ENCODE measurements around the gene YPEL4.

YPEL4 gene

GRCh38 chr11:57633394-57634070 lies 16.2 kb downstream of the YPEL4 start:
- no peak for TF ChIP-seq CTCF (IDR thresholded peaks at IDR 0.05; ENCODE audit: low read depth, low read length, missing control alignments)
- no peak overlapping the region for H3K4me3 ChIP-seq (replicated peaks; ENCODE audit: low read depth, low read length)
- DNase-seq (ENCODE audit: extremely low read depth, low read depth), result no peak

- no peak for TF ChIP-seq CTCF (IDR thresholded peaks at IDR 0.05; ENCODE audit: low read depth, low read length, missing control alignments)
- no peak overlapping the region for H3K4me3 ChIP-seq (replicated peaks; ENCODE audit: low read depth, low read length)
- DNase-seq (ENCODE audit: extremely low read depth, low read depth), result no peak
These were observed 17.6 kb downstream of the YPEL4 start for GRCh38 chr11:57632116-57632515.

GRCh38 chr11:57630171-57630570 lies 19.5 kb downstream of the YPEL4 start:
- no peak for DNase-seq (ENCODE audit: extremely low read depth, low read depth)
- no peak for TF ChIP-seq CTCF (IDR thresholded peaks at IDR 0.05; ENCODE audit: low read depth, low read length, missing control alignments)
- H3K4me3 ChIP-seq (replicated peaks; ENCODE audit: low read depth, low read length), result no peak overlapping the region

- no peak for DNase-seq (ENCODE audit: extremely low read depth, low read depth)
- H3K4me3 ChIP-seq (replicated peaks; ENCODE audit: low read depth, low read length), result no peak overlapping the region
- TF ChIP-seq CTCF (IDR thresholded peaks at IDR 0.05; ENCODE audit: low read depth, low read length, missing control alignments), result no peak
These were observed 22.8 kb downstream of the YPEL4 start for GRCh38 chr11:57626895-57627294.

- no peak for DNase-seq (ENCODE audit: extremely low read depth, low read depth)
- no peak for TF ChIP-seq CTCF (IDR thresholded peaks at IDR 0.05; ENCODE audit: low read depth, low read length, missing control alignments)
- no peak overlapping the region for H3K4me3 ChIP-seq (replicated peaks; ENCODE audit: low read depth, low read length)
These were observed 24.8 kb downstream of the YPEL4 start for GRCh38 chr11:57624864-57625263.

- H3K4me3 ChIP-seq (replicated peaks; ENCODE audit: low read depth, low read length), result no peak overlapping the region
- TF ChIP-seq CTCF (IDR thresholded peaks at IDR 0.05; ENCODE audit: low read depth, low read length, missing control alignments), result no peak
- no peak for DNase-seq (ENCODE audit: extremely low read depth, low read depth)
These were observed 27.4 kb downstream of the YPEL4 start for GRCh38 chr11:57622263-57622662.

GRCh38 chr11:57620467-57620866 lies 29.2 kb downstream of the YPEL4 start:
- no peak for TF ChIP-seq CTCF (IDR thresholded peaks at IDR 0.05; ENCODE audit: low read depth, low read length, missing control alignments)
- H3K4me3 ChIP-seq (replicated peaks; ENCODE audit: low read depth, low read length), result no peak overlapping the region
- DNase-seq (ENCODE audit: extremely low read depth, low read depth), result no peak
